OCI-LY7 (cell line): ENCODE results near the gene SALL1.

Source experiments
- EZH2phosphoT487 ChIP-seq: fragments of 200-600 bp; sonication (generic); IDR thresholded peaks from 2 replicates; pipeline ENCODE4 v1.6.1; 2018; ENCODE audit warnings: low read depth, borderline replicate concordance, mild to moderate bottlenecking, mixed run types, antibody characterized with exemption, low read length, moderate library complexity, mixed read lengths
- TF ChIP-seq, protein P1 (sequence below): fragments of 200-600 bp; sonication (generic); conservative IDR thresholded peaks from 2 replicates; pipeline ENCODE4 v1.5.1; 2014; ENCODE audit warnings: mild to moderate bottlenecking, antibody characterized with exemption, low read length, moderate library complexity, mixed read lengths

DNA sequence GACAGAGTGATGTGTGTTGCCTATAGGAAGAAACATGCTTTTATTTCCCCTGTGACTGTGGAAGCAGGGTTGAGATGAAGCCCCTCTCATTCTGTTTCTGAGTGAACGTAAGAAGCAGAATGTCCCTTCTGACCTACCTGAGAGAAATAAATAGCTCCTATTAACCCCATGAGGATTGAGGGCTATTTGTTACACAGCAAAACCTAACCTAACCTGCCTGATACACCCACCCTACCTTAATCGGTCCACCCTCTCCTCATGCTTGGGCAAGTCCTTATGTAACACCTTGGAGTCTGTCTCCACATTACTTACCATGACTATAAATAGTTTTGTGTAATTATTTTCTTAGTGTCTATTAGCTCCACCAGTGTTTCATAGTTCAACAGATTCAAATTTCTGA lies 41.9 kb downstream of the SALL1 start:
- TF ChIP-seq, protein P1, sequence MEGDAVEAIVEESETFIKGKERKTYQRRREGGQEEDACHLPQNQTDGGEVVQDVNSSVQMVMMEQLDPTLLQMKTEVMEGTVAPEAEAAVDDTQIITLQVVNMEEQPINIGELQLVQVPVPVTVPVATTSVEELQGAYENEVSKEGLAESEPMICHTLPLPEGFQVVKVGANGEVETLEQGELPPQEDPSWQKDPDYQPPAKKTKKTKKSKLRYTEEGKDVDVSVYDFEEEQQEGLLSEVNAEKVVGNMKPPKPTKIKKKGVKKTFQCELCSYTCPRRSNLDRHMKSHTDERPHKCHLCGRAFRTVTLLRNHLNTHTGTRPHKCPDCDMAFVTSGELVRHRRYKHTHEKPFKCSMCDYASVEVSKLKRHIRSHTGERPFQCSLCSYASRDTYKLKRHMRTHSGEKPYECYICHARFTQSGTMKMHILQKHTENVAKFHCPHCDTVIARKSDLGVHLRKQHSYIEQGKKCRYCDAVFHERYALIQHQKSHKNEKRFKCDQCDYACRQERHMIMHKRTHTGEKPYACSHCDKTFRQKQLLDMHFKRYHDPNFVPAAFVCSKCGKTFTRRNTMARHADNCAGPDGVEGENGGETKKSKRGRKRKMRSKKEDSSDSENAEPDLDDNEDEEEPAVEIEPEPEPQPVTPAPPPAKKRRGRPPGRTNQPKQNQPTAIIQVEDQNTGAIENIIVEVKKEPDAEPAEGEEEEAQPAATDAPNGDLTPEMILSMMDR = no peak
- no peak for TF ChIP-seq EZH2phosphoT487
